Astrocyte of the hippocampus (primary cell): ENCODE measurements around the gene ZBBX.
"Not testable (repeated sequence)": the region's sequence is repeated elsewhere in the genome, so short reads cannot be mapped to it uniquely, and the experiment has no call there.

ENCODE experiments used
- DNase-seq: peaks from one replicate; pipeline ENCODE4 v3.0.0; 2011; ENCODE audit warnings: low read depth, low spot score

Gene ZBBX

DNA sequence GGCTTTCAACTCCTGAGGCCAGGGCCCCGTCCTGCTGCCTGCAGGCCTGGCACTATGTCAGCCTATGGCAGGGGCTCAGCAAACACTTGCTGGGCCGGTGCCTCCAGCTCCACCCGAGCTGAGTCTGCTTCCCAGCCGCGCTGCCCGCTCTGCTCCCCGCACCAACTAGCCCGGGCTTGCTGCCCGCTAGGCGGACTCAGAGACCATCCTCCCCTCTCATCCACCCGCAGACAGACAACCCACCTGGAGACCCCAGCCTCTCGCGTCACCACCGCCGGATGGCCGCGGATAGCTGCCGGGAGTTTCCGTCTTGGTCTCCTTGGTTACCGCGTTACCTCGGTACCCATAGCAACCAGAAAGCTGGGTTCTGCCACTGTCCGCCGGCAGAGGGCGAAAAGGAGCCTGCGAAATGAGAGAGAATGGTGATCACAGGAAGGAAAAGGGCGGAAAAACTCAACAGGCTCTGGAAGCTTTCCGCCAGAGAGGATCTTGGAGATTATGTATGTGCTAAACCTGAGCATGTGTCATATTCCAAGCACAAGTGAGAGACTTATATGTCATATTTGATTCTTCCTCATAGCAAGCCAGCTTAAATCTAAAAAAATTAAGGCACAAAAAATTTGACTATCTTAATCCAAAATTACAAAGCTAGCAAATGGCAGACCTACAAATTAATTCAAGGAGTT lies at the start of gene ZBBX:
Gene ZBBX (minus strand): TSS at position 294 of the 686 bp plus-strand sequence. CDS start 7,396 bp downstream, outside the sequence.
- peak; percentile 94 for DNase-seq

GRCh38 chr3:167426962-167427361 lies 46.9 kb upstream of the ZBBX start:
- not testable (repeated sequence) for DNase-seq

GRCh38 chr3:167422396-167422795 lies 42.3 kb upstream of the ZBBX start:
- DNase-seq, result not testable (repeated sequence)

GRCh38 chr3:167409611-167410010 lies 29.5 kb upstream of the ZBBX start:
- DNase-seq, result no peak

- DNase-seq, result peak; percentile 88
Measured at GRCh38 chr3:167406876-167407492, 26.9 kb upstream of the ZBBX start.

- peak; percentile 12 for DNase-seq
Measured at GRCh38 chr3:167397826-167398225, 17.7 kb upstream of the ZBBX start.

GRCh38 chr3:167396075-167396474 lies 16.0 kb upstream of the ZBBX start:
- no peak for DNase-seq

DNA sequence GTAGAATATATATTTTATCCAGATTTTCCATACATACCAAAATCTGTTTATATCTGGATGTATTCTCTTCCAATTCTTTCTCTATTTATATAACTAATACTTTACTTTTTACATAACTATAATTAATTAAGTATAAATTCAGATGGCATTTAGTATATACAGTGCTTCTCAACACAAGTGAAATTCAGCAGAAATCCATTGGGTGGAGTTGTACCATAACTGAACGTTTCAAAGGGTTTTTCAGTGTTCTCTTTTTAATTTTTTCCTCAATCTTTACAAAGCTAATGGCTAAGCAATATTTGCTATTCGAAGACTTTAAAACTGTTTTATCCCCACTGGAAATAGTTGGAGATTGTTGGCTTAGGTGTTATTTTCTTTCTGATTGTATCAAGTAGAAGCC lies 13.9 kb upstream of the ZBBX start:
- no peak for DNase-seq

DNA sequence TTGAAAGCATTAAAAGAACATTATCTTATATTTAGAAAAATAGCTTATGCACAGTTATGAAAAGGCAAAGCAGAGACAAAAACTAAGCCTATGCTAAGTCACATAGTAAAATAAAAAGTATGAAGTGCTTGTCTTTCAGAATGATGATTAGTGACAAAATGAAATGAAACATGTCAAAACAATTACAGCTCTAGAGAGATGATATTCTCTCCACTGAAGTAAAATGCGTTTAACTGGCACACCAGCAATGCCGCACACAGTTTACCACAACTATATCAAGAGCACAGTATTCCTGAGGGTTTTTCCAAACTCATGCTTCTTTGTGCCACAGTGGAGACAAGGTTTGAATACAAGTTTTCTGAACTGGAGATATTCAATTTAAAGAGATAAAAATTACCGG lies 2.1 kb upstream of the ZBBX start:
- DNase-seq, result no peak

DNA sequence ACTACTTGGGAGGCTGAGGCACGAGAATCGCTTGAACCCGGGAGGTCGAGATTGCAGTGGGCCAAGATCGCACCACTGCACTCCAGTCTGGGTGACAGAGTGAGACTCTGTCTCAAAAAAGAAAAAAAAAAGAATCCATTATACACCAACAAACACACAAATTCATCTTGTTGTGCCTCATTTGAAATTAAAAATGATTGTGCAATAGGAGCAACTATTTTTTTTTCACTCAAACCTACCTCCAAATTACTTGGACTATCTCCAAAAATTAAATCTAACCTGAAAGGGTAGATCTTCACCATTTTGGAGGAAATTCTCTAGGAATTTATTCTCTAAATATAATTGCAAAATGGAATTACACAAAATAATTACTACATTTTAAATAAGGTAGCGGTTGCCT lies 4.6 kb downstream of the ZBBX start:
- no peak for DNase-seq

DNA sequence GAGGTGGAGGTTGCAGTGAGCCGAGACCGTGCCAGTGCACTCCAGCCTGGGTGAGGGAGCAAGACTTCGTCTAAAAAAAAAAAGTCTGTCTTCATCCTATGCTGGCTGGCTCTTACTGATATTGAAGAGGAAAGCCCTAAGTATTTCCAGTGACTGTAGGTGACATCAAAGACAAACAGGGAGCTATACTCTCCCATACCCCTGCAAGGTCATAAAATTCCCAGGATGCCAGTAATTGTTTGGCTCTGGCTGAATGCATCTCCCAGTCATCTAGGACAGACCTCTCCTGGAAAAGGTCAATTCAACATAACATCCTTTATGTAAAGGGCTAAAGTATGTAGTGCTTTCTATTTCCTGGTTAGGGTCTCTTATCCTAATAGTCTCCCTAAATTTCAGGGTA lies 8.0 kb downstream of the ZBBX start:
- DNase-seq, result no peak

GRCh38 chr3:167361948-167362347 lies 18.1 kb downstream of the ZBBX start:
- DNase-seq, result no peak

- DNase-seq, result no peak
Measured at GRCh38 chr3:167361306-167361705, 18.8 kb downstream of the ZBBX start.

DNA sequence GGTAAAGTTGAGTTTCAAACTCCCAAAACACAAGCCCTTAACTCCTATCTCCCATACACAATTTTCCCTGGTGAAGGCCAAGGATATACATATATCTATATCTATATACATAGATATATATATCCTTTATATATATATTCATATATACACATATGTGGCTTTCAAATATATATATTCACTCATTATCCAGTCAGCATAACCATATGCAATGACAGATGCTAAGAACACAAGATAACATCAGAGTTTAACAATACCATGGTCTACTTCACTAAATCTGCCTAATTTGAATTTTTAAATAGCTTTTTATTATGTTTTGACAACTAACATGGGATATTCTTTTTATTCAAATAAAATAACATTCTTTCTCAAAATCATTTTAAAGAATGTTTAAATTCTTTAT lies 24.7 kb downstream of the ZBBX start:
- no peak for DNase-seq

DNA sequence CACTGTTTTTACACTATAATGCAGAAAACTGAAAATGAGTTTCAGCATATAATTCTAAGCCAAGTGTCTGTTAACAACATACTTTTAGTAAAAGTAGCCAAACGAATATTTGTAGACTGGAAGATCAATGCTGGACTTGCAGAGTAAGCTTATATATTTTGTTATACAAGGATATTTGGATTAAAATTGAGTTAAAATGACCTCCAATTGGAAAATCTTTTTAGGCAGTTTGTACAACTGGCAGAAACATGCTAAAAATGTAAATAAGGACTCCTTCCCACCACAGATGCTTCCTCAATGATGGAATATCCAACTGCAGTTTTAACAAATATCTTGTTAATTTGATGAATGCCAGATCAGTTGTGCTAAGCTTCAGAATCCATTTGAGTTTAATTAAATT lies 25.3 kb downstream of the ZBBX start:
- no peak for DNase-seq

DNA sequence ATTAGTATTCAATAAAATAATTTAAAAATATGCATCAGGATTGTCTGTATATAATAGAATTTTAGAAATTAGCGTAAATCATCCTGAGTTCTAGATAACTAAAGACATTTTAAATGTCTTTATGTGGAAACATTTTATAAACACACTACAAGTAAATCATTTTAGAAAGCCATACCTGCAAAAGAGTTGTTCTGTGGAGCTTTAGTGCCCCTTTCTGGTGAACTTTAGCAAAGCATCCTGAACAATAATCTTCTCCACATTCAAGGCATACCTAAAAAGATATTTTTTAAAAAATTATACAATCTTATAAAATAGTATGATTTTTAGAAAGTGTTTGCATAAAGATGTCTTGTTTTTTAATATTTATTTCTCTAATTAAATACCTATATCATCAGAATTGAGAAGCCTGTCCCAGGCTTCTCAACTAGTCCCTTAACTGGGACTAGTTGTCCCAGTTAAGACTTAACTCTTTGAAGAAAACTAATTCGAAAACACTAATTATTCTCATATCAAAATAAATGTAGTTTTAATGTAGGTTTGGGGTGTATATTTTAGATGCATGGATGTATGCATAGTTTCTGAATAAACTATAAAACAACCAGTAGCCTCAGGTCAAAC lies 29.7 kb downstream of the ZBBX start:
- DNase-seq, result peak; percentile 45

DNA sequence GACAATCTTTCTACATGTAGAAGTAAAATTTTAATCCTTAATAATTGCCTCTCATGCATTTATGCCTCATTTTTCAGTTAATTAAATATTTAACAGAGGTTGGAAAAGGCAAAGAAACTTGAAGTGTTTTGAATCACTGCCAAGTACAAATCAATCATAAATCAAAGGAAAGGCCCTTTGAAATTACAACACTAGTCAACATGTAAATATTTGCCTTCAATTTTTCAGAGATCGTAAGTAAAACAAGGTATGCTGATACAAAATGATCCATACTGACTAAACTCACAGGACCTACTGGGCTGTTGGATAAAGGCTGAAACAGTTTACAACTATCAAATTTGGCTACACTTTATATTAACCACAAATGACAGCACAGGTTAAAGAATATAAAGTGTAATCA lies 33.9 kb downstream of the ZBBX start:
- DNase-seq, result no peak

DNA sequence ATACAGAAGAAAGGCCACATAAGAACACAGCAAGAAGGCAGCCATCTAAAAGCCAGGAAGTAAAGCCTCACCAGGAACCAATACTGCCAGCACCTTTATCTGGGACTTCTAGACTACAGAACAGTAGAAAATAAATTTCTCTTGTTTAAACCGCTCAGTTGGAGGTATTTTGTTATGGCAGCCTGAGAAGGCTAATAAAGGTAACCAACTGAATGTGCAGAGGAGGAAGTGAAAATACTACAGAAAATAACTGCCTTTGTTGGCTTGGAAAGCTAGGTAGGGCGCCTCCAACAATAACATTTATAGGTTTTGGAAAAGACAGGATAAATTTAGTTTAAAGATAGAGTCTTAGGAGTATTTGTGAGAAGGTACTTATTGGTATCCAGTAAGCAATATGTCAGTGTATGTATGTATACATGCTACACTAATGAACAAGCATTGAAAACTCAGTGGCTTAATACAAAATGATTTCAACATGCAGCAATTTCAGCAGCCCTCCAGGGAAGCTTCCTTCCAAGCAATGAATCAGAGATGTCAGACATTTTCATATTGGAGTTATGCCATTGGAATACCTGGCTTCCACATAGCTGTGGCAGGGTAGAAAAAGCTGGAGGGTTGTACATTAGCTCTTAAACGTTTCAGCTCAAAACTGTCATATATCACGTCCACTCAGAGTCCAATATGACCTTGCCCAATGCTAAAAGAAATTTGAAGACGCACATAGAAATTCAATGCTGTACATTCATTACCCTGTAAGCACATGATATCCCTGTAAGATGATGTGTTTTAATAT lies 48.9 kb downstream of the ZBBX start:
- no peak for DNase-seq

DNA sequence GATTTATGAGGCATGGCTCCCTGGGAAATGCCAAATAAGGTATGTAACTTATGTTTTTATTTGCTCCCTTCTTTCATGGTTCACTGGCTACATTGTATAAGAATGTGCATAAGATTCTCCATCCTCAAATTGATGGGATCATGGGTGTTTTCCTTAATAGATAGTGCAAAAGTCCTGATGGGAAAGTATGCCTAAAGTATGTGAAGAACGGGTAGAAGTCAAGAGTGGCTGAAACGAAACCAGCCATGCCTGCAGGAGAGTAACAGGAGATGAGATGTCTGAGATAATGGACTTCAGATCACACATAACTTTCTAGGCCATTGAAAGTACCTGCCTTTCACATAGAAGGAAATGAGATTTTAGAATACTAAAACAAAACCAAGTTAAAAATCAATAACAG lies 56.5 kb downstream of the ZBBX start:
- no peak for DNase-seq

GRCh38 chr3:167318996-167319615 lies 61.0 kb downstream of the ZBBX start:
- no peak for DNase-seq

- no peak for DNase-seq
Measured at GRCh38 chr3:167318306-167318705, 61.8 kb downstream of the ZBBX start.

DNA sequence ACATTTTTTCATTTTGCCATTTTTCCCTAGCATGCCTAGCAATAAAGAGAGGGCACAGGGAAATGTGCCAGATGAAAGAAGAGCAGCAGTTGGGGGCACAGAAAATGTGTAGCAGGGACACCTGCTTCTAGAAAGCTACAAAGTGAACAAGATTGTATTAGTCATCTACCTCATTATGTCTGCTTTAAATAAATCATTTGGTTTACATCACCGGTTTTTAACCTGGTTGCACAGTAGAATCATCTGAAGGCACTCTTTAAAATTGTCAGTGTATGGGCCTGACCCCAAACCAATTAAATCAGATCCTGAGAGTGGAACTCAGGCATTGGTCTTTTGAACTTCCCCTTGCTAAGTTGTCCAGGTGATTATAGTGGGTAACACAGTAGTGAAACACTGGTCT lies 73.8 kb downstream of the ZBBX start:
- DNase-seq, result no peak
